Stimulated activated CD4-positive, alpha-beta T cell treated with anti-CD3 and anti-CD28 coated beads, Interleukin-4, amount 100 ng/mL, for 4 hours (primary cell): Measurements from ENCODE around the gene TEF.
A peak's percentile ranks its signal among the peaks of the same experiment; 100 is the strongest.

Experiments
- DNase-seq, 2 experiments: peaks; one replicate each; pipeline ENCODE4 v3.0.0-alpha.2; 2020

Gene TEF

DNA sequence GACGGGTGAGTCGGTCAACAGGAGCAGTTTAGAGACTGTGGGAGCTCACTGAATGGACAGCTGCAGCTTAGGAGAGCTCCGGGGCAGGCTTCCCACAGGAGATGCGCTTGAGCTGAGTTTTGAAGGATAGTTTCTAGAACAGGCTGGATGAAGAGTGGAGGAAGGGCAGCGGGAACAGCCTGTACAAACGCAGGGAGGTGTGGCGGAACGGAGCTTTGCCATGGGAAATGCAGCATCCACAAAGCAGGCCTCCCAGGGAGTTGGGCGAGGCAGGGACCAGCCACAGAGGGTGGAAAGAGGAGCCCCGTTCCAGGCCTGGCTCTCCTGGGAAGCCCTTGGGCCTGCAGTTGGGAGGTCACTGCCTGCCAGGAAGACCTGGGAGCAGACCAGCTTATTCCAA lies 26.8 kb upstream of the TEF start:
- DNase-seq: no peak

DNA sequence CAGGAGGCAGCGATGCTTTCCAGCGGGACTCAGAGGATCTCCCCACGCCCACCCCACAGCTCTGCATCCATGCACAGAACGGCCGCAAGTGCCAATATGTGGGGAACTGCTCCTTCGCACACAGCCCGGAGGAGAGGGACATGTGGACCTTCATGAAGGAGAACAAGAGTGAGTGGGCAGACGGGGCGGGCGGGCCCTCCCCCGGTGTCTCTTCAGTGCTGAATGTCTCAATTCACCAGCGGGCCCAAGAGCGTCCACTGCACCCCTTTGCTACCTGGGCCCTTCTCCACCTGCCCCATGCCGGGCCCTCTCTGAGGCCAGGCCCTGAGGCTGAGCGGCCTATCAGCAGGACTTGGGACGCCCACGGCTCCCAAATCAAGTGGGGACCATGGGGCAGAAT lies 25.8 kb upstream of the TEF start:
- no peak for DNase-seq

DNA sequence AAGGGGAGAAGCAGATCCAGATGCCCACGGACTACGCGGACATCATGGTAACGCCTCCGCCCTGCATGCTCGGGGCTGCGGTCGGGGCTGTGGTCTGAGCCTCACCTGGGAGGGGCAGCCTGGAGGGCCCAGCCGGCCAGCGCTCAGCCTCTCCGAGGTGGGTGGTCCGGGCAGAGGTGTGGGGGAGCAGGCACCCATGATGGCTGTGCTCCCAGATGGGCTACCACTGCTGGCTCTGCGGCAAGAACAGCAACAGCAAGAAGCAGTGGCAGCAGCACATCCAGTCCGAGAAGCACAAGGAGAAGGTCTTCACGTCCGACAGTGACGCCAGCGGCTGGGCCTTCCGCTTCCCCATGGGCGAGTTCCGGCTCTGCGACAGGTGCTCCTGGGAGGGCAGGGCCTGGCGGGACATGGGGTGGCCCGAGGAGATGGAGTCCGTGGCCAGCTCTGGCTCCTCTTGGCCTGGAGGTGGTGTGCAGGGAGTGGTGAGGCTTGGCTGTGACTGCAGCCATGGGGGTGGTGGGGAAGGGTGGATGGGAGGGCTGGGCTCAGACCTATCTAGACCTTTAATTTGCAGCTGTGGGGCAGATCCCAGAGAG lies 25.2 kb upstream of the TEF start:
- no peak for DNase-seq

DNA sequence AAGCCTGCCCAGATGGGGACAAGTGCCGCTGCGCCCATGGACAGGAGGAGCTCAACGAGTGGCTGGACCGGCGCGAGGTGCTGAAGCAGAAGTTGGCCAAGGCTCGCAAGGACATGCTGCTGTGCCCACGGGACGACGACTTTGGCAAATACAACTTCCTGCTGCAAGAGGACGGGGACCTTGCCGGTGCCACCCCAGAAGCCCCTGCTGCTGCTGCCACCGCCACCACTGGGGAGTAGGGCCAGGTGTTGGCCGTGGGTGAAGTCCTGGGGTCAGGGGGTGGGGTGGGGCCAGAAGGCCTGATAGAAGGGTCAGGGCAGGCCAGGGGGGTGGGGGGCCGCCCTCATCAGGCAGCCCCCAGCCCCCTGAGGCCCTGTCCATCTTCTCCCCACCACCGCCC lies 24.6 kb upstream of the TEF start:
- DNase-seq: no peak

DNA sequence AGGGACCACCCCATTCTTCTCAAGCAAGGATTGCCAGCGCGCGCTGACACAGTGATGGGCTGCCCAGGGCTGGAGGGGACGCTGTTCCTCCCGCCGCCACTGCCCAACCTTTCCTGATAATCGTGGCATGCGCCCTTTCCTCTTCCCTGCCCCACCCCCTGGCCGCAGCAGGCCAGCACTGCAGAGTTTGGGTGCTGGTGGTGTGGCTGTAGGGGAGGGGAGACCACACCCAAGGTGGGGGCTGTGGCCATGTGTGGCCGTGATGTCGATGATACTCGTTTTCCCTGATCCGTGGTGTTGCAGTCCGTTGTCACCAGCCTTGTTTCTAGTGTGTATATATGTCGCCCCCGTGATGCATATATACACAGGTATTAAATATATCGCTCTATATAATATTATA lies 22.8 kb upstream of the TEF start:
- DNase-seq: no peak

DNA sequence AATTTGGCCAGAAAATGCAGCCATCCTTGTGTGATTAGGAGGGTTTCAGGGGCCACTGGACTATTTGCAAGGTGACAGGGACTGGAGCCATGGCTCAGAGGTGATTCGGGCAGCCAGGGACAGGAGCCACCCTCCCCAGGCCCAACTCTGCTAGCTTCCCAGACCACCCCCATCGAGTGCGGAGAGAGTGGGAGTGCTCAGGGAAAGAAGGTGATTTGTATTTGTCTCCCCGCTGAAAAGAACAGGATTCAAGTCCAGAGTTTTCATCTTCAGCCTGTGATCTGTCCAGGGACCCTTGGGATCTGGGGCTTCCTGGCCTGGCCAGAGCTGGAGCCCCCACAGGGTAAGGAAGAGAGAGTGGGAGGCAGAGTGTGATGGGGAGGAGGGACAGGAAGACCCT lies 22.4 kb upstream of the TEF start:
- DNase-seq: no peak

DNA sequence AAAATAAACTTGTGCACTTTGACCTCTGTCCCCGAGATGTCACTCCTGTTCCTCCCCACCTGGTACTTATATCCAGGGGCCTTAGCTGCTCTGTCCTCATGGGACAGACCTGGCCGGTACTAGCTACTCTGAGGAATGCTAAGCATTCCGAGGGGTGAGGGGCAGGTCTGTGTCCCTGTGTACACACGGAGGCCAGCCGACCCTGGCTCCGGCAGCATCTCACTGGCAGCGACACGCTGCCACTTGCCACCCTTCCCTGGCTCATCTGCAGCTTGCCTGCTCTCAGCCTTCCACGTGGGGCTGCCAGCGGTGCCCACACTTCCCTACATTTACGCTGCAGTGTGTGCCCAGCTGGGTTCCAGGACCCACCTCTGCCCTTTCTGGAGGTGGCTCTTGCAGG lies 21.6 kb upstream of the TEF start:
- no peak for DNase-seq

DNA sequence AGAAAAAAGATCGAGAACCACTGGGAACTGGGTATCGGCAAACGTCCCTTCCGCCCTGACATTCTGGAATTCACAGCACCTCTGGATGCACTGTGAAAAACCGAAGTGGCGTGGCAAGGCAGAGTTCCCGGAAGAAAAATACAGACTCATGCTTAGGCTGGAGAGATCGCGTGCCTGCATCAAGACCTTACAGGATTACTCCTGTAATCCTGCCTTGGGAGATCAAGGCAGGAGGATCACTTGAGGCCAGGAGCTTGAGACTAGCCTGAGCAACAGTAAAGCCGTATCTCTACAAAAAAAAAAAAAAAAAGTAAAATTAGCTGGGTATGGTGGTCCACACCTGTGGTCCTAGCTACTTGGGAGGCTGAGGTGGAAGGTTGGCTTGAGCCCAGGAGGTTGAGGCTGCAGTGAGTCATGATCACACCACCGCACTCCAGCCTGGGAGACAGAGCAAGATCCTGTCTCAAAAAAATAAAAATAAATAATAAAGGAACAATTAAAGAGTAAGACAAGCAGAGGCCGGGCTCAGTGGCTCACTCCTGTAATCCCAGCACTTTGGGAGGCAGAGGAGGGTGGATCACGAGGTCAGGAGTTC lies 19.9 kb upstream of the TEF start:
- no peak for DNase-seq

DNA sequence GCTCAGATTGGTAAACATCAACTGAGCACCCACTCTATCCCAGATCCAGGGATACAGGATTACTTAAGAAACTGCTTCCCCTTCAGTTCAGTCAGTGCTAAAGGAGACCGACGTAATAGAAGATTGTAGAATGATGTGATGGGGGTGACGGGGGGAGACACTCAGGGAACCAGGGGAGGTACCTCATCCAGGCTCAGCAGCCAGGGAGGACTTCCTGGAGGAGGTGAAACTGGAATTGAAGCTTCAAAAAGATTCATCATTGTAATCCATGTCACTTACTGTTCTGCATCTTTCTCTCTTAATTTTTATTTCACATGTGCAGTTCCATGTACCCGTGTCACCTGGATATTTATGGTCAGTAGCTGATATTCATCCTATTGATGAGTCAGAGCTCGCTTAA lies 19.1 kb upstream of the TEF start:
- no peak for DNase-seq

DNA sequence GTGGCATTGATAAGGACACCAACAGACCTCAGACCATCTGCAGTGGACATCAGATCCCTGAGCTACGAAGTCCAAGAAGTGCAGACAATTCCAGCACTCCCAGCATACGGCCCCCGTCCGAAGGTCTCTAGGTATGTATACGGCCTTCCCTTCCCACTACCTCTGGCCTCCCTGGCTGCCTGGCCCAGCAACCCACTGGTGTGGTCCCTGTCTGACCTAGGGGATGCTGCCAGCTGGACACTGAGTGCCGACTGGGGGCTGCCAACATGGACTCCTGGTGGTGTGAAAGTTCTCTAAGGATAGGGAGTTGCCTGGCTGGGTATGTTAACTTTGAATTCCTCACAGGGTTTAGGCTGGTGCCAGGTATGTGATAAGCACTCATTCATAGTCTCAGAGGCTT lies 17.5 kb upstream of the TEF start:
- DNase-seq: no peak

DNA sequence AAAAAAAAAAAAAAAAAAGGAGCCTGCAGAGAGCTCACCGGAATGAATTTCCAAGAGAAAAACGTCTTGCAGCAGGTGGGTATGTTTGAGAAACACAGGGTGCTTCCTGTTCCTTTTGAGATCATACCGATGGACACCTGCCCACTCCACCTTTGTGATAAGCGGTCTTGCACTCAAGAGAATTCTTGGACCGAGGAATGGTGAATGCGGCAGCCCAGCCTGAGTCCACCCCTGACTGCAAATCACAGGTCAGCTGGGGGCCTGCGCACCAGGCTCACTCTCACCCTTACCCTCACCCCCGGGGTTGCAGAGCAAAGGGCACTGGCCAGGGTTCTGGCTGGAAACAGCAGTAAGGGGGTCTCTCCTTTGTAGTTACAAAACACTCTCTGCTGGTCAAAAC lies 16.8 kb upstream of the TEF start:
- no peak for DNase-seq

DNA sequence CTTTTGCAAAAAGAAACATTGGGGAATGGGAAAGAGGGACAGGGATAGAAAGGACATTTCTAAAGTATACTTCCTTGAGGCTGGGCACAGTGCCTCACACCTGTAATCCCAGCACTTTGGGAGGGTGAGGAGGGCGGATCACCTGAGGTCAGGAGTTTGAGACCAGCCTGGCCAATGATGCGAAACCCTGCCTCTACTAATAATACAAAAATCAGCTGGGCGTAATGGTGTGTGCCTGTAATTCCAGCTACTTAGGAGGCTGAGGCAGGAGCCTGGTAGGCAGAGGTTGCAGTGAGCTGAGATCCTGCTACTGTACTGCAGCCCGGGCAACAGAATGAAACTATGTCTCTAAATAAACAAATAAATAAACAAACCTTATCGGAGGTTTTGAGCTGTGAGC lies 16.3 kb upstream of the TEF start:
- no peak for DNase-seq

DNA sequence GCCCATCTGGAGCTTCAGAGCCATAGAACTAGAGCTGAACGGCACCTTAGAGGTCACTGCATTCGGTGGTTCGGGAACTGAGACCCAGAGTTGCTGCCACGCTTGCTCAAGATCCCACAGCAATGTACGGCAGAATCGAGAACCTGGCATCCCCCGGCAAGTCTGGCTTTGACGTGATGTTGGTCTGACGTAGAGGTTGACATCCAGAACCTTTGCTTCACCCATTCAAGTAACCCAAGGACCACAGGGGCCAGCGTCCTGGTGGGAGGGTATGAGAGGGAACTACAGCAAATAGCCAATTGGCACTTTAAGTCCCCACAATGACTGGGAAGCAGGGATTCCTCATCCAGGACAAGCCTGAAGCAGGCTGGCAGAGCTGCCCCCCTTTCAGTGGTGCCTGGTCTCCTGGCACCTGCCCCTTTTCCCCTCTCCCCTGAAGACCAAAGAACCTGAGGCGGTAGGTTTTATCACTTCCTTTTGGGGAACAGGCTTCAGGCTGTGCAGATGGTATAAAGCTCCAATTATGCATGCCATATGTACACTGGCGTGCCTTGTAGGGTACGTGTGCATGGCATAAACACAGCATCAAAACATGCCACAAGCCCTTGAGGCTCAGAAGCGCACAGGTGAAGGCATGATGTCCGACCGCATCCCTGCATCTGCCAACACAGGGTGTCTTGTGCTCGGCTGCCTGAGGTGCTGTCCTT lies 15.3 kb upstream of the TEF start:
- no peak for DNase-seq

DNA sequence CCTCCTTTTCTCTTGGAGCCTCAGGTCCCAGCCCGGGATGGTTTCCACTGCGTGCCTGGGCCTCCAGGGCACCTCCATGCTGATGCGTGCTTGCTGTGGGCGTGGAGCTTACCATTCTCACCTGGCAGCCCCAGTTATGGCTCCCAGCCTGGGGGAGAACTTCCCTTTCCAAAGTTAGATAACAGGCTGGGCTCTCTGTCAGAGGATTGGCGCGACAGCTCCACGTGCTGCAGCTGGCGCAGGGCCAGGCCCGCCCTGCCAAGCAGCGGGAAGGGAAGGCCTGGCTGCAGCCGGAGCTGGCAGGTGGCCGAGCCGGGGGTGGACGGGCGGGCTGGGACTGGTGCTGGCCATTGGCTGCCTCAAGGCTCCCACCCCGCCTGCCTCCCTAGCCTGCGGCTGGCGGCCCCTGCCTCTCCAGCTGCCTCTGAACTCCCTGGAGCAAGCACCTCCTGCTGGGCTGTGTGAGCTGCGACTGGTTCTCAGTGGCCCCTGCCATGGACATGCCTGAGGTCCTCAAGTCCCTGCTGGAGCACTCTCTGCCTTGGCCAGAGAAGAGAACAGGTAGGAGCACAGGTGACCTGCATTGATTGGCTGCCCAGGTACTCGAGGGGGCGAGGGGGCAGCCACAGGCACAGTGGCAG lies 14.6 kb upstream of the TEF start:
- DNase-seq: no peak

DNA sequence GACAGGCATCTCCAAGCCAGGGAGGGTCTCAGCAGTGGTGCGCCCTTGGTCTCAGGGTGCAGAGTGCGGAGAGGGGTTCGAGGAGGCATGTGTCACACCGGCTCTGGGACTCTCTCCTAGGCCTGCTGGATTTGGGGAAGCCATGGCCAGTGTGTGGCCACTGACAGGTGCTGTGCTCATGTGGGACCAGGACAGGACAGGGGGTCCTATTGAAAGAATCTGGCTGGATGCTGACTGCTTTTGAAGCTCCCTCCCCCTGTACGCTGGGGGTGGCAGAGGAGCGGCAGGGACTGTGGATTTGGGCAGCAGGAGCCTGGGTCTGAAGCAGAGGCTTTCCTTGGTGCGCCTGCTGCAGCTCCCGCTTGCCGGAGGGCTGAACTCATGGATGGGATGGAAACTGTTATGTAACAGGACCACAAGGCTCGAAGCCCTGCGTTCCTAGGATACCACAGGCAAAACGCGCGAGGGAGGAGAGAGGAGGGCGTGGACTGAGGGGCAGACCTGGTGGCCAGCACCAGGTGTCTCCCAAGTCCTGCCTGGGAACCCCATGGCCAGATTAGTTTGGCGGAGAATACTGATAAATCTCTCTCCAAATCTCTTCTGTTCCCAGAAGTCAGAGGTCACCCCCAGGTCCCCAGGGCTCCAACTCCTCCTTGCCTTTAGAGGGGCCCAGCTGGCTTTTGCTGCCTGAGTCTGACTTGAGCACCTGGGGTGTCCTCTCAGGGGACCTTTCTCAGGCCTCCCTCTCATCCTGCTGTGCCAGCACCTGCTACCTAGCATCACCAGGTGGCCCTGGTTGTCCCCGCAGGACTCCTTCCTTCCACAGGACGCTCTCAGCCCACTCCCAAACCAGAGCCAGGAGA lies 13.8 kb upstream of the TEF start:
- DNase-seq: no peak

DNA sequence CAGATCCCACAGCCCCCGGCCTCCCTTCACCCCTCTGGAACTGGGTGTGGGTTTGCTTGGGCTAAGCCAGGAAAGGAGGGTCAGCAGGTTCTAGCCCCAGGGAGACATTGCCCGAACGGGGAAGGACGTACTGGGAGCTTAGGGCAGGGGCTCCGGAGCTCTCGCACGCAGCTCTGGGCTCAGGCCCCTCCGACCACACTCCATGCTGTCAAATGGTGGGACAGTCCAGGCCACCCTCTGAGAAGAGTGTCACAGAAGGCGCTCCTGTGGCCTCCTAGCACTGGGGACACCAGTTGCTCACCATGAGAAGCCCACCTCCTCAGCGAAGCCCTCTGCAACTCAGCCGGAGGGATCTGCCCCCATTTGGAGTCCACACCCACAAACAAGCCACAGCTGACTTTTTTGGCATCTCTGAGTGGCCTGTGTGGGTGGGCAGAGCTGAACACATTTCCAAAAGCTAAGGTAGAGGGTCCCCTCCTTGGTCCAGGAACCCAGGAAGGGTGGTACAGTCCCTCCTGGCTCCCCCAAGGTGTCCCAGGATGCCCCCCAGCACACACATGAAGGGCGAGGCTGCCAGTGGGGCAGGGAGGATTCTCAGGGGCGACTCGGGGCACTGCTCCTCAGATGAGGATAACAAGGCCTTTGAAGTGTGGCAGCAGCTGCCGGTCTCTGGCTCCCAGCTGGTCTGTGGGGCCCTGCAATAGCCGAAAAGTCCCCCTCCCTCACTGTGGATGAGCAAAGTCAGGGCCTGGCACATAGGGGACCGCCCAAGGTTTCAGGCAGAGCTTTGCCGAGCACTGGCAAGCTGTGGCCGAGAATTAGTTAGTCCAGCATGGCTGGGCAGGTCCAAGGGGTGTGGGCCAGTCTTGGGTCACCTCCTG lies 13.0 kb upstream of the TEF start:
- DNase-seq: no peak

DNA sequence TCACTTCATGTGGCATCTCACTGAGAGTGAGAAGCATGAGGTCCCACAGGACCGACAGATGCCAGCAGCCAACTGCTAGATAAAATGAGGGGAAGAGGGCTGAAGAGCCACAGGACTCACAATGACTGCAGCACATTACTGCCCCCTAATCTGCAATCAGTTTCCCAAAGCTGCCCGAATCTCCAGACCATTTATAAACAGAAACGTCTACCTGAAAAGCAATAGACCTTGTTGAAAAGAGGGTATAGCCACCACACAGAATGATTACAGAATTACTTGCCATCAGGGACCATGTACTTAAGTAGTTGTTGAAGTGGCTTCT lies 12.4 kb upstream of the TEF start:
- DNase-seq: no peak

DNA sequence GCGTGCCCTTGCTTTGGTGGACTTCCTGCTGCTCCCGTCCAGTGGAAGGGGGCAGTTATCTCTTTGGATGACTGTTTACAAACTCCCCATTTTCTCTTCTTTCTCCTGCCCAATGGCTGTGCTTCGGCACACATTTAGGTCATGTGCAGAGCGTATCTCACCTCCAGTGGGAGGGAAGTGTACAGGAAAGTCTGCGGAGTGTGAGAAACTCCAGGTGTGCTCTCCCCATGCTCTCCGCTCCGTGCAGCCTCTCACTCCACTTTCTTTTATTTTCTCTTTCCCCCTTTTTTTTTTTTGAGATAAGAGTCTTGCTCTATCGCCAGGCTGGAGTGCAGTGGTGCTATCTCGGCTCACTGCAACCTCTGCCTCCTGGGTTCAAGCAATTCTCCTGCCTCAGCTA lies 11.9 kb upstream of the TEF start:
- no peak for DNase-seq

DNA sequence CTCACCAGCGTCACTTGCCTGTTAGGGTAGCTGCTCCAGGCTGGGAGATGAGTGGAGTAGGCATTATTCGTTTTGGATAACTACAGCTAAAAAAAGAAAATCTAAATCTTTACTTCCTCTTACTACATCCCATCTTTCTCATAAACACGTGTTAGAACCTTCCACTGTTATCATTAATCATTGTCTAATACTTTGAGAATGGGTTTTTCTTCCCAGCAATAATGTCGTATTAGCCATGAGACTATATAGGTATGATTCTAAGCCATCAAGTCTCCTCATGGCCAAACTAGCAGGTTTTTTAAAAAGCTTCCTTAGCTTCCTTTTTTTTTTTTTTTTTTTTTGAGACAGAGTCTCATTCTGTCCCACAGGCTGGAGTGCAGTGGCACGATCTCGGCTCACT lies 3.9 kb upstream of the TEF start:
- no peak for DNase-seq

DNA sequence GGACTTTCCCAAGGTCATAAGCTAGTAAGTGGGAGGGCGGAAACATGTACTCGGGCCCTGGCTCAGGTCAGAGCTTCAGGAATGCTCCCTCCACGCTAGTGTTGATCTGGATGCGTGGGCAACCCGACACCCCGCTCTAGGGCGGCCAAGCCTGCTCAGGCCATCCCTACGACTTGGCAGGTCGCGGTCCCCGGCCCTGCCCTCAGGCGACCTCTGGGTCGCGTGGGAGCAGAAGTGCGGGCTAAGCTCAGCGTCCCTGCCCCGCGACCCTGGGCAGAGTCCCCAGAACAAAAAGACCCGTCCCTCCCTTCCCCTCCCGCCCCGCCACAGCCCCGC lies 781 bp upstream of the TEF start:
- no peak for DNase-seq

DNA sequence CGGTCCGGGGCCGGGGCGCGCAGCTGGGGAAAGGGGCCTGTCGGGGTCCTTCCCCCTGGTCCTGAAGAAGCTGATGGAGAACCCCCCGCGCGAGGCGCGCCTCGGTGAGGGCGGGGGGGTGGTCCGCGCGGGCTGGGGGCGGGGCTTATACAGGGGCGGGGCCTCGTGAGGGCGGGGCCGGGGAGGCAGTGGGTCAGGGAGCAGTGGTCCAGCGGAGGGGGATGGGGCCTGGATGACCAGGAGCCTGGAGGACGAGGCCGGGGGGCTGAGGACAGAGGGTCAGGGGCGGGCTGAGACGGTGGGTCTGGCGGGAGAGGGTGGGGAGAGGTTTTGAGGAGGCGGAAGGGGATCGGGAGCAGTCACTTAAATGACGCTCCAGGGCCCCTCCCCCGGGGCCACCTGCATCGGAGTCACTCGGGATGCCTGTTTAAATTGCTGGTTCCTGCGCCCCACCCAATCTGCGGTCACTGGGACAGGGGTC lies 396 bp downstream of the TEF start:
- DNase-seq: peak; percentile 54 to 56

DNA sequence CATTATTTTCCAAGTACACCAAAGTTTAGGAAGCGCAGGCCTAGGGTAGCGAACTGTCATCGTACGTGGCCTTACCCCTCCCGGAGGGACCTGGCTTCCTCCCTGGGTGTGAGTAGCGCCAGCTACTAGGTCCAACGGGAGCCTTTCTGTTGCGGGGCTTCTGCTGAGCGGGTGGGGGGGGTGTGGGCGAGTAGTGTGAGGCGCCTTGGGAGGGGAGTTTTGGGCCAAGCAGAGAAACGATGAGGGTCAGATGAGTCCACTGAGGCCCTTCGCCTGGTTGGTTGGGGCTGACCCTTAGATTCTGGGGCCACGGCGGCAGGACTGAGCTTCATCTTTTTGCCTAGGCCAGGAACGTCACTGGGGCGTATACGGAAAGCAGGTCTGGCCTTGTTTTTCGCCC lies 868 bp downstream of the TEF start:
- DNase-seq: no peak

DNA sequence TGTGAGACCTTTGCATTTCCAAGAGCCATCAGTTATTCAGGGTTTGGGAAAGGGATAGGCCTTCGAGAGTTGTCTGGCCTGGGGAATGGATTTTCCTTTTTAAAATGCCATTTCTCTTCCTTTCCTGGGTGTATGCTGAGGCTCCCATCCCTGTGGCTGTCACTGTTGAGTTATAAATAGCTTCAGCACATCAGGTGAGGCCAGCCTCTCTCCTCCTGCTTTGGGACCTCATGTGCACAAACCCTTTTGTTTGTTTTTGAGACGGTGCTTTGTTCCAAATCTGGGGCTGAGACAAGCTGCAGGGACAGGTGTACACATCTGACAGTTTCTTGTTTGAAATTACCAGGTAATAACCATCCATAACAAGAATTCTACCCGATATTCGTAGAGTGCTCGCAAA lies 1.3 kb downstream of the TEF start:
- no peak for DNase-seq
